Kidney (tissue), 14 donors: ENCODE results near the gene INPP5D. TPM values are rescaled to one million over a fixed set of nuclear protein-coding genes. Genes with fewer than 3 reads are reported as not detected.
"Not testable (repeated sequence)": the region's sequence is repeated elsewhere in the genome, so short reads cannot be mapped to it uniquely, and the experiment has no call there.

ENCODE experiments used
- DNase-seq, 5 donors: peaks; one replicate each; pipeline ENCODE4 v3.0.0-alpha.2; 2013 to 2020
- FAIRE-seq: peaks from 2 replicates; lab custom pipeline; 2012; peaks lifted over from hg19 to GRCh38; lab: Jason Lieb, UNC
- H3K27ac ChIP-seq, 2 donors: one replicate each; pipeline ENCODE4 v1.7.0; 2013; ENCODE audit warnings: low read depth in 2 of 2, low read length in 2 of 2, inconsistent platforms in 1 of 2
- H3K27me3 ChIP-seq: one replicate; pipeline ENCODE4 v1.7.1; 2013; ENCODE audit warnings: low read length, inconsistent platforms; ENCODE audit not compliant: control insufficient read depth, insufficient read depth
- H3K36me3 ChIP-seq, 3 donors: one replicate each; pipeline versions ENCODE4 v1.7.0 to v1.7.1; 2013; ENCODE audit warnings: low read length in 3 of 3, control low read depth in 1 of 3, inconsistent platforms in 1 of 3; ENCODE audit not compliant: insufficient read depth in 3 of 3, control insufficient read depth in 2 of 3
- H3K4me1 ChIP-seq, 3 donors: one replicate each; pipeline versions ENCODE4 v1.7.0 to v1.7.1; 2013; ENCODE audit warnings: low read length in 3 of 3, inconsistent platforms in 1 of 3, low read depth in 1 of 3; ENCODE audit not compliant: control insufficient read depth in 2 of 3, insufficient read depth in 2 of 3
- H3K4me3 ChIP-seq, 3 donors: one replicate each; pipeline versions ENCODE4 v1.7.0 to v1.8.1; 2013; ENCODE audit warnings: low read length in 3 of 3, control low read depth in 1 of 3, inconsistent platforms in 1 of 3
- H3K9ac ChIP-seq, 3 donors: one replicate each; pipeline versions ENCODE4 v1.7.0 to v1.7.1; 2013; ENCODE audit warnings: low read length in 3 of 3, control low read depth in 1 of 3, inconsistent platforms in 1 of 3
- H3K9me3 ChIP-seq, 3 donors: one replicate each; pipeline versions ENCODE4 v1.7.0 to v1.7.1; 2013; ENCODE audit warnings: low read length in 3 of 3, control low read depth in 1 of 3, inconsistent platforms in 1 of 3; ENCODE audit not compliant: control insufficient read depth in 2 of 3, insufficient read depth in 1 of 3
- intact Hi-C: fragments of 100-400 bp; cut with DNase I; formaldehyde crosslinking; loops from one replicate; pipeline ENCODE4 v1.11.1; 2022
- polyA plus RNA-seq: library from polyadenylated mRNA; stranded (reverse); fragments of 350-450 nt; fragmentation: Illumina TruSeq; extraction: RNeasy Lipid Tissue Mini Kit (QIAGEN cat#74804); gene quantifications from one replicate; pipeline ENCODE4 v1.2.3, GENCODE V29; 2014; ENCODE audit warnings: low read depth, low replicate concordance; ENCODE audit not compliant: insufficient read depth
- total RNA-seq: library from RNA; stranded (reverse); fragmentation: NEBNext Ultra II Directional; extraction: Animal tissue kit (Norgen Biotek cat#: 25700); gene quantifications from one replicate; pipeline ENCODE4 v1.2.1, GENCODE V29; 2021
- TF ChIP-seq, protein P1 (sequence below): IDR thresholded peaks from 3 replicates; pipeline ENCODE4 v1.5.1; 2012; ENCODE audit warnings: mild to moderate bottlenecking, moderate library complexity, borderline replicate concordance; ENCODE audit not compliant: insufficient read depth; ENCODE audit errors: extremely low read depth
- donor health status: control.
- donor health status: control.
- donor health status: control.
- donor health status: control.
- donor health status: control.
- donor health status: DM: yes; HTN: yes; CAD: no.
- donor health status: Normal renal cell carcinoma (clear cell type).

Gene INPP5D
- total and polyA plus RNA-seq, 2 donors from 2014 or later, result 2.6 to 29.6 TPM

DNA sequence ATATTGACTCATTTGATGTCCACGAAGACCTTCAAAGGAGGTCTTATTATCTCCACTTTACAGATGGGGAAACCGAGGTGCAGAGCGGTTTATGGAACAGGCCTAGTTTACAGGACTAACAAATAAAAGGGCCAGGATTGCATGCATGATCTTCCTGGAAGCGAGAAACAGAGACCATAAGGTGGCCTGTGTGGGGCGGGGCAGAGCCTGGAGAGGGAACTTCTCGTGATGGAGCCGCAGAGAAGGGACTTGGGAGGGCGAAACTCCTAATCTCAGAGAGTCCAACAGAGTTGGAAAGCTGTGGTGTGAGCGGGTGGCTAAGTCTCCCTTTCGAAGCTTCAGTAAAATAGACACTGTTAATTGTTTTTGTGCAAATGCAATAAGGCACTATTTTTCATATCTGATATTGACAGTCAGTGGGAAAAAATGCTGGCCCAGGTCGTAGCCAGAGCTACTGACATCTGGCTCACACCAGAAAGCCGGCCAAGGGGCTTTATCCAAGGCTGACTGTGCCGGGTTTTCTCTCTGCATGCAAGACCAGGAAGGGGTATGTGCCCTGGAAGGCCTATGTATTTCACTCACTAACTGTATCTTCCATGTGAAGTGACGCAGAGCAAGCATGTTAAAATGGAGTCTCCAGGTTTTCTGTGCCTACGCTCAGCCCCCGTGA is 4.5 kb downstream of the INPP5D start:
- no peak overlapping the region for H3K27ac ChIP-seq
- no peaks in the 10 kb centered on the region for H3K36me3 ChIP-seq
- TF ChIP-seq, protein P1, sequence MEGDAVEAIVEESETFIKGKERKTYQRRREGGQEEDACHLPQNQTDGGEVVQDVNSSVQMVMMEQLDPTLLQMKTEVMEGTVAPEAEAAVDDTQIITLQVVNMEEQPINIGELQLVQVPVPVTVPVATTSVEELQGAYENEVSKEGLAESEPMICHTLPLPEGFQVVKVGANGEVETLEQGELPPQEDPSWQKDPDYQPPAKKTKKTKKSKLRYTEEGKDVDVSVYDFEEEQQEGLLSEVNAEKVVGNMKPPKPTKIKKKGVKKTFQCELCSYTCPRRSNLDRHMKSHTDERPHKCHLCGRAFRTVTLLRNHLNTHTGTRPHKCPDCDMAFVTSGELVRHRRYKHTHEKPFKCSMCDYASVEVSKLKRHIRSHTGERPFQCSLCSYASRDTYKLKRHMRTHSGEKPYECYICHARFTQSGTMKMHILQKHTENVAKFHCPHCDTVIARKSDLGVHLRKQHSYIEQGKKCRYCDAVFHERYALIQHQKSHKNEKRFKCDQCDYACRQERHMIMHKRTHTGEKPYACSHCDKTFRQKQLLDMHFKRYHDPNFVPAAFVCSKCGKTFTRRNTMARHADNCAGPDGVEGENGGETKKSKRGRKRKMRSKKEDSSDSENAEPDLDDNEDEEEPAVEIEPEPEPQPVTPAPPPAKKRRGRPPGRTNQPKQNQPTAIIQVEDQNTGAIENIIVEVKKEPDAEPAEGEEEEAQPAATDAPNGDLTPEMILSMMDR, result no peak
- no peaks in the 10 kb centered on the region for H3K27me3 ChIP-seq
- H3K9ac ChIP-seq, result no peak overlapping the region
- no peak overlapping the region for H3K4me3 ChIP-seq
- intact Hi-C loops, result no loop called here
- peaks cover 0 to 13% (median 0%) of the 10 kb centered on the region in 3 donors for H3K4me1 ChIP-seq
- H3K9me3 ChIP-seq, result no peaks in the 10 kb centered on the region
- FAIRE-seq (no peak), DNase-seq (no peak)

DNA sequence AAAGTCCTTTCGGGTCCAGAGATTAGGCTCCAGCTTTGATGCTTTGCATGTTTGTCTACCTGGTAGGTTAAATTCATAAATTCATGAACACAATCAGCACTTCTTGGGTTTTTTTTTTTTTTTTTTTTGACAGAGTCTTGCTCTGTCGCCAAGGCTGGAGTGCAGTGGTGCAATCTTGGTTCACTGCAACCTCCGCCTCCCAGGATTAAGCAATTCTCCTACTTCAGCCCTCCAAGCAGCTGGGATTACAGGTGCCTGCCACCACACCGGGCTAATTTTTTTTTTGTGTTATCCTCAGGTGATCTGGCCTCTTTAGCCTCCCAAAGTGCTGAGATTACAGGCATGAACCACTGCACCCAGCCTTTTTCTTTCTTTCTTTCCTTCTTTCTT is 5.1 kb downstream of the INPP5D start:
- H3K27ac ChIP-seq, intact Hi-C loops, H3K27me3 ChIP-seq, H3K9ac ChIP-seq, FAIRE-seq, H3K9me3 ChIP-seq, DNase-seq, H3K4me3 ChIP-seq, H3K36me3 ChIP-seq: not testable (repeated sequence)
- peaks cover 0 to 11% (median 0%) of the 10 kb centered on the region in 3 donors for H3K4me1 ChIP-seq

DNA sequence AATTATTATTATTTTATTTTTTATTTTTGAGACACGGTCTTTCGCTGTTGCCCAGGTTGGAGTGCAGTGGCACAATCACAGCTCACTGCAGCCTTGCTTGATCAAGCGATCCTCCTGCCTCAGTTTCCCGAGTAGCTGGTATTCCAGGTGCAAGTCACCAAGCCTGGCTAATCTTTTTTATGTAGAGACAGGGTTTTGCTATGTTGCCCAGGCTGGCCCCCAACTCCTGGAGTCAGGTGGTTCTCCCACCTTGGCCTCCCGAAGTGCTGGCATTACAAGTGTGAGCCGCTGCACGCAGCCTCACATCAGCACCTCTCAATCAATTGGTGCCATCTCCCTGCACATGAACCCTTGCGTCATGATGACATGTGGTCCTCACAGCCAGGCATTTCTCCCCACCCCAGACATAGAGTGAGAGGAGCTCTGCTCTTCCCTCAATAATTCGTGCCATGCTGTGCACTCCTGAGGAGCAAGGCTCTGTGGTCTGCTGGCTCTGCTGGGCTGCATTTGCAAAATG is 5.9 kb downstream of the INPP5D start:
- Histone ChIP-seq H3K9me3 (no peaks in the 10 kb centered on the region), H3K36me3 (no peaks in the 10 kb centered on the region), H3K4me1 (peaks cover 0 to 11% (median 0%) of the 10 kb centered on the region in 3 donors), H3K27me3 (no peaks in the 10 kb centered on the region), H3K9ac (no peak overlapping the region), H3K27ac (no peak overlapping the region), H3K4me3 (no peak overlapping the region)
- peak in 1 of 5 donors; percentile 15 for DNase-seq
- FAIRE-seq, result no peak
- intact Hi-C loops, result no loop called here
- TF ChIP-seq, protein P1, result no peak

DNA sequence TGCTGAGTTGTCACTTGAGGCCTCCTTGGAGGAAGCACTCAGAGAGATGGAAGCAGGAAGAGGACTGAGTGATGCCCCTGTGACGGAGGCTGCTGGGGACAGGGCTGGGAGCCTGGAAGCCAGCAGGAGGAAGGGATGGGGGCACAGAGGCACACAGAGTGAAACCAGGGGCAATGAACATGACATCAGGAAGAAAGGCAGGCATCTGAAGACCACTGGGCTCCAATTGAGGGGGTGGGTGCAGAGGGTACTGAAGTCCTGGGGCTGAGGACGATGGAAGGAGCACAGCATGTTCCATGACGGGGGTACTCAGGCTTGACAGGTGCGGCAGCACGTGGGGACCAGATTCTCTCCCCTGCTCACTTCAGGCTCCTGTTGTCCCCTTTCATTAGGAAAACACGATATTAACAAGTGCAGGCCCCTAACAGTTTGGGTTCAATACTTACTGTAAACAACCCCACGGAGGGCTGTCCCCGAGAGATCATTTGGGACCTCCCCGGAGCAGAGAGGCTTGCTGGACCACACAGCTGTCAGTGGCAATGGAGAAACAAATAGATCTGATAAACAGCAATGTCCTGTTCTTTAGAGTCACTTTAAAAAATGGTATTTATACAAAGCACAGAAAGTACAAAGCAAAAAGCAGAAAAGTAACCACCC is 8.7 kb downstream of the INPP5D start:
- FAIRE-seq, result no peak
- H3K9ac ChIP-seq, result no peak overlapping the region
- intact Hi-C loops, result no loop called here
- no peak overlapping the region for H3K4me3 ChIP-seq
- TF ChIP-seq, protein P1, result no peak
- H3K9me3 ChIP-seq, result peaks cover 0 to 3% (median 2%) of the 10 kb centered on the region in 3 donors
- no peak overlapping the region for H3K27ac ChIP-seq
- no peaks in the 10 kb centered on the region for H3K36me3 ChIP-seq
- H3K4me1 ChIP-seq, result peaks cover 0 to 2% (median 0%) of the 10 kb centered on the region in 3 donors
- H3K27me3 ChIP-seq, result no peaks in the 10 kb centered on the region
- no peak for DNase-seq
